NT2/D1 (cell line): ENCODE results near the gene TPK1.

Experiments
- DNase-seq: peaks from one replicate; pipeline ENCODE4 v3.0.0-alpha.2; 2011; ENCODE audit warnings: low read depth, low spot score
- H3K27me3 ChIP-seq: 2 replicates; pipeline ENCODE4 v1.6.0; 2011; ENCODE audit warnings: mild to moderate bottlenecking; ENCODE audit not compliant: insufficient read length, insufficient read depth
- H3K36me3 ChIP-seq: 2 replicates; pipeline ENCODE4 v1.6.1; 2011; ENCODE audit warnings: mild to moderate bottlenecking, low read length, mixed read lengths; ENCODE audit not compliant: insufficient read depth, insufficient read length
- H3K4me1 ChIP-seq: 2 replicates; pipeline ENCODE4 v1.5.1; 2011; ENCODE audit not compliant: insufficient read depth, insufficient read length
- H3K4me3 ChIP-seq: 2 replicates; pipeline ENCODE4 v1.5.1; 2011; ENCODE audit warnings: low read depth; ENCODE audit not compliant: insufficient read length
- H3K9ac ChIP-seq: 2 replicates; pipeline ENCODE4 v1.6.0; 2011; ENCODE audit warnings: low read depth; ENCODE audit not compliant: insufficient read length
- H3K9me3 ChIP-seq: 2 replicates; pipeline ENCODE4 v1.5.1; 2011; ENCODE audit warnings: mild to moderate bottlenecking, low read length; ENCODE audit not compliant: insufficient read depth
- SUZ12 ChIP-seq: IDR thresholded peaks from 2 replicates; pipeline ENCODE4 v1.6.1; 2011; ENCODE audit not compliant: insufficient read length, insufficient read depth; ENCODE audit errors: extremely low read depth
- YY1 ChIP-seq: IDR thresholded peaks from 2 replicates; pipeline ENCODE4 v1.6.1; 2011; ENCODE audit not compliant: insufficient read length, insufficient read depth
- ZNF274 ChIP-seq: IDR thresholded peaks from 2 replicates; pipeline ENCODE4 v1.6.1; 2011; ENCODE audit warnings: mild to moderate bottlenecking, low read depth, low read length

Gene TPK1

GRCh38 chr7:144720710-144721109, 115.1 kb downstream of the TPK1 start:
- H3K4me1 ChIP-seq: no peaks in the 10 kb centered on the region
- H3K27me3 ChIP-seq: no peaks in the 10 kb centered on the region
- no peak for DNase-seq
- peaks cover 22% of the 10 kb centered on the region; the same call in 1 of the 2 replicates for H3K9me3 ChIP-seq
- H3K36me3 ChIP-seq: no peaks in the 10 kb centered on the region
- TF ChIP-seq ZNF274: no peak
- no peak for TF ChIP-seq YY1
- TF ChIP-seq SUZ12: no peak
- H3K9ac ChIP-seq: no peak overlapping the region
- no peak overlapping the region for H3K4me3 ChIP-seq

- Histone ChIP-seq H3K36me3 (no peaks in the 10 kb centered on the region), H3K27me3 (no peaks in the 10 kb centered on the region), H3K4me3 (no peak overlapping the region), H3K9ac (no peak overlapping the region), H3K4me1 (no peaks in the 10 kb centered on the region), H3K9me3 (peaks cover 22% of the 10 kb centered on the region; the same call in 1 of the 2 replicates)
- TF ChIP-seq YY1 (no peak), SUZ12 (no peak), ZNF274 (no peak)
- peak; percentile 52 for DNase-seq
These were observed 115.7 kb downstream of the TPK1 start for GRCh38 chr7:144720149-144720548.

GRCh38 chr7:144717720-144718119, 118.1 kb downstream of the TPK1 start:
- Histone ChIP-seq H3K4me1 (no peaks in the 10 kb centered on the region), H3K9me3 (peaks cover 22% of the 10 kb centered on the region; the same call in 1 of the 2 replicates), H3K4me3 (no peak overlapping the region), H3K9ac (no peak overlapping the region), H3K27me3 (no peaks in the 10 kb centered on the region), H3K36me3 (no peaks in the 10 kb centered on the region)
- no peak for TF ChIP-seq SUZ12
- TF ChIP-seq YY1: no peak
- no peak for TF ChIP-seq ZNF274
- DNase-seq: no peak

- no peaks in the 10 kb centered on the region for H3K4me1 ChIP-seq
- no peak for TF ChIP-seq YY1
- TF ChIP-seq SUZ12: no peak
- TF ChIP-seq ZNF274: no peak
- no peak overlapping the region for H3K9ac ChIP-seq
- H3K9me3 ChIP-seq: peaks cover 15% of the 10 kb centered on the region; the same call in 1 of the 2 replicates
- H3K27me3 ChIP-seq: no peaks in the 10 kb centered on the region
- H3K4me3 ChIP-seq: no peak overlapping the region
- no peaks in the 10 kb centered on the region for H3K36me3 ChIP-seq
- DNase-seq: no peak
These were observed 122.0 kb downstream of the TPK1 start for GRCh38 chr7:144713850-144714249.

- no peaks in the 10 kb centered on the region for H3K27me3 ChIP-seq
- H3K9me3 ChIP-seq: no peaks in the 10 kb centered on the region
- no peak for DNase-seq
- H3K4me1 ChIP-seq: no peaks in the 10 kb centered on the region
- no peak overlapping the region for H3K4me3 ChIP-seq
- TF ChIP-seq SUZ12 (no peak), YY1 (no peak), ZNF274 (no peak)
- no peak overlapping the region for H3K9ac ChIP-seq
- H3K36me3 ChIP-seq: no peaks in the 10 kb centered on the region
These were observed 125.1 kb downstream of the TPK1 start for GRCh38 chr7:144710791-144711190.

- TF ChIP-seq ZNF274 (no peak), SUZ12 (no peak)
- Histone ChIP-seq H3K4me3 (no peak overlapping the region), H3K36me3 (no peaks in the 10 kb centered on the region), H3K27me3 (no peaks in the 10 kb centered on the region), H3K4me1 (no peaks in the 10 kb centered on the region), H3K9ac (no peak overlapping the region), H3K9me3 (no peaks in the 10 kb centered on the region)
- DNase-seq: no peak
These were observed 126.8 kb downstream of the TPK1 start for GRCh38 chr7:144709066-144709465.

GRCh38 chr7:144691240-144691639, 144.6 kb downstream of the TPK1 start:
- Histone ChIP-seq H3K9me3 (no peaks in the 10 kb centered on the region), H3K27me3 (no peaks in the 10 kb centered on the region), H3K36me3 (no peaks in the 10 kb centered on the region), H3K9ac (no peak overlapping the region), H3K4me3 (no peak overlapping the region), H3K4me1 (no peaks in the 10 kb centered on the region)
- no peak for DNase-seq
- TF ChIP-seq YY1 (no peak), SUZ12 (no peak), ZNF274 (no peak)
